Measurements from ENCODE around the gene HOATZ. TPM values are rescaled to one million over a fixed set of nuclear protein-coding genes. Genes with fewer than 3 reads are reported as not detected.

Gene HOATZ
- total RNA-seq, 1 donor from 2014 or later = not detected

Small RNAs within 50 kb of the gene (microRNA-seq; reads per million reads assigned to microRNA genes)
- 10.7 reads per million, percentile 20 among the genes with 10 or more reads in this experiment for gene MIR34B
- gene MIR34C = 188 reads per million, percentile 66 among the genes with 10 or more reads in this experiment

Other genes with a start within 250 kb of the HOATZ start
- 0.32 and 0.61 TPM in 2 replicates for gene POU2AF3, start 216.2 kb upstream of the HOATZ start, total RNA-seq
- not detected in 2 replicates for gene POU2AF1, start 135.5 kb upstream of the HOATZ start, total RNA-seq
- not detected in 2 replicates for gene BTG4, start 2.4 kb upstream of the HOATZ start, total RNA-seq
- 3.8 and 4.4 TPM in 2 replicates for gene LAYN, start 25.9 kb downstream of the HOATZ start, total RNA-seq
- 21.8 and 24.7 TPM in 2 replicates for gene SIK2, start 87.7 kb downstream of the HOATZ start, total RNA-seq

All from neural crest cell (in vitro differentiated cells).